Pancreas (tissue), 10 donors: Measurements from ENCODE around the gene SERINC4. TPM values are rescaled to one million over a fixed set of nuclear protein-coding genes. Genes with fewer than 3 reads are reported as not detected.

Experiments
- ATAC-seq, 4 donors: fragments of 200-7000 bp; cut with Tn5 transposase; one replicate each; pipeline versions ENCODE4 v1.8.0 to v1.9.1; 2020; ENCODE audit warnings: mild to moderate bottlenecking in 4 of 4, moderate library complexity in 4 of 4
- DNase-seq, 6 donors: peaks; one replicate each; pipeline ENCODE4 v3.0.0-alpha.2; 2020
- FAIRE-seq: peaks from 2 replicates; lab custom pipeline; 2012; peaks lifted over from hg19 to GRCh38; lab: Jason Lieb, UNC
- H3K27ac ChIP-seq, 4 donors: fragments of 200-600 bp; sonication (generic); 1 replicate in 3 of 4; 2 replicates in 1 of 4; pipeline versions ENCODE4 v1.5.0 to v1.8.0; 2020
- H3K27me3 ChIP-seq, 4 donors: fragments of 200-600 bp; one replicate each; pipeline ENCODE4 v1.8.0; 2021
- H3K36me3 ChIP-seq, 3 donors: fragments of 200-600 bp; sonication (generic) in 1 of 3; one replicate each; pipeline versions ENCODE4 v1.5.0 to v1.8.0; 2020 to 2021
- H3K4me1 ChIP-seq, 3 donors: fragments of 200-600 bp; one replicate each; pipeline ENCODE4 v1.8.0; 2021
- H3K4me3 ChIP-seq, 4 donors: fragments of 200-600 bp; sonication (generic) in 2 of 4; one replicate each; pipeline versions ENCODE4 v1.5.0 to v1.8.0; 2020 to 2021
- H3K9me3 ChIP-seq, 4 donors: fragments of 200-600 bp; one replicate each; pipeline ENCODE4 v1.8.0; 2021
- CTCF ChIP-seq, 4 donors: fragments of 200-600 bp; sonication (generic) in 3 of 4; IDR thresholded peaks; one replicate each; pipeline versions ENCODE4 v1.5.0 to v1.8.0; 2021; ENCODE audit warnings: antibody characterized with exemption in 4 of 4
- WGBS, 2 donors: extraction: QIAGEN DNeasy Blood & Tissue Kit; methylation state at CpG; one replicate each; pipeline ENCODE4 v1.1.7; 2013; 5-methylcytosine and 5-hydroxymethylcytosine counted together
- intact Hi-C, 3 donors: fragments of 100-400 bp; cut with DNase I; formaldehyde crosslinking; loops; one replicate each; pipeline versions ENCODE4 v1.11.1 to v1.14.2; 2022
- polyA plus RNA-seq, 2 donors: library from polyadenylated mRNA; stranded (reverse); fragments of 200-250 nt; gene quantifications; one replicate each; pipeline ENCODE4 v1.2.3, GENCODE V29; 2013
- total RNA-seq, 6 donors: library from RNA; stranded (reverse); fragmentation: NEBNext Ultra II Directional in 4 of 6; extraction: Animal tissue kit (Norgen Biotek cat#: 25700) in 4 of 6; gene quantifications; one replicate each; pipeline versions ENCODE4 v1.2.1 to v1.2.4, GENCODE V29; 2021 to 2023
- donor health status: healthy with polysubstance abuse.
- donor health status: DM: no; HTN: no; CAD: no; lungs with moderate emphysema.
- donor health status: DM: no; HTN: no; CAD: no.
- donor health status: control.
- donor health status: control.
- donor health status: Bipolar disorder and iron deficiency.
- donor health status: DM: yes; HTN: yes; CAD: no.
- donor health status: DM: no; HTN: no; CAD: no.
- donor health status: DM: no; HTN: no; CAD: no.
- donor health status: DM: yes; HTN: yes; CAD: no.

Gene SERINC4
- total and polyA plus RNA-seq, 8 donors = 0.14 to 0.47 (median 0.22) TPM; not detected in 4

GRCh38 chr15:43800286-43801141 lies 494 bp upstream of the SERINC4 start, which contains the start of gene HYPK:
TSS of gene HYPK (plus strand) at chr15:43800599. CDS start at chr15:43800623, 24 bp downstream.
- Histone ChIP-seq H3K4me3 (peak within 1 kb of the TSS; percentile 67 to 89 (median 73)), H3K9me3 (no peaks in the 10 kb centered on the region), H3K27ac (peak within 1 kb of the TSS; percentile 60 to 98 (median 84)), H3K27me3 (no peaks in the 10 kb centered on the region), H3K36me3 (peaks cover 4 to 28% (median 5%) of the 10 kb centered on the region in 3 donors), H3K4me1 (peaks cover 2 to 34% (median 7%) of the 10 kb centered on the region in 3 donors)
- no peak for TF ChIP-seq CTCF (IDR thresholded peaks at IDR 0.05)
- intact Hi-C loops = no loop called here
- ATAC-seq (peak; percentile 89 to 95 (median 90)), DNase-seq (peak; percentile 89 to 97 (median 93)), FAIRE-seq (no peak)
- 8 to 10% methylated on average over 44 of the region's 44 CpGs for WGBS, 2 donors

GRCh38 chr15:43799209-43799944 lies 643 bp downstream of the SERINC4 start:
- WGBS, 2 donors = 86 to 87% methylated on average over 16 of the region's 16 CpGs
- Histone ChIP-seq H3K27ac (peak overlapping the region in 3 of 4 donors; percentile 60 to 98 (median 98)), H3K36me3 (peaks cover 4 to 26% (median 5%) of the 10 kb centered on the region in 3 donors), H3K27me3 (no peaks in the 10 kb centered on the region), H3K9me3 (no peaks in the 10 kb centered on the region), H3K4me1 (peaks cover 11 to 44% (median 16%) of the 10 kb centered on the region in 3 donors), H3K4me3 (no peak overlapping the region)
- ATAC-seq = peak in 3 of 4 donors; percentile 0 to 3 (median 1)
- no peak for TF ChIP-seq CTCF (IDR thresholded peaks at IDR 0.05)
- FAIRE-seq = no peak
- intact Hi-C loops = no loop called here
- DNase-seq = peak in 1 of 6 donors; percentile 36

GRCh38 chr15:43796566-43796965 lies 3.5 kb downstream of the SERINC4 start:
- Histone ChIP-seq H3K4me1 (peaks cover 20 to 51% (median 27%) of the 10 kb centered on the region in 3 donors), H3K9me3 (no peaks in the 10 kb centered on the region), H3K27me3 (no peaks in the 10 kb centered on the region), H3K27ac (no peak overlapping the region), H3K4me3 (no peak overlapping the region), H3K36me3 (peaks cover 5 to 33% (median 7%) of the 10 kb centered on the region in 3 donors)
- ATAC-seq (no peak), FAIRE-seq (no peak), DNase-seq (no peak)
- WGBS, 2 donors = 88 to 92% methylated on average over 3 of the region's 3 CpGs
- intact Hi-C loops = no loop called here
- no peak for TF ChIP-seq CTCF (IDR thresholded peaks at IDR 0.05)

- no peak overlapping the region for H3K4me3 ChIP-seq
- H3K27me3 ChIP-seq = no peaks in the 10 kb centered on the region
- peaks cover 5 to 33% (median 7%) of the 10 kb centered on the region in 3 donors for H3K36me3 ChIP-seq
- intact Hi-C loops = no loop called here
- ATAC-seq = no peak
- no peak for TF ChIP-seq CTCF (IDR thresholded peaks at IDR 0.05)
- H3K27ac ChIP-seq = no peak overlapping the region
- no peak for FAIRE-seq
- DNase-seq = no peak
- no peaks in the 10 kb centered on the region for H3K9me3 ChIP-seq
- H3K4me1 ChIP-seq = peaks cover 20 to 47% (median 27%) of the 10 kb centered on the region in 3 donors
Measured at GRCh38 chr15:43795997-43796396, 4.0 kb downstream of the SERINC4 start.
